ENCODE data around the gene BSN. TPM values are rescaled to one million over a fixed set of nuclear protein-coding genes. Genes with fewer than 3 reads are reported as not detected.

BSN gene
- total and polyA plus RNA-seq, 8 donors = 0.56 to 1.6 (median 0.97) TPM

DNA sequence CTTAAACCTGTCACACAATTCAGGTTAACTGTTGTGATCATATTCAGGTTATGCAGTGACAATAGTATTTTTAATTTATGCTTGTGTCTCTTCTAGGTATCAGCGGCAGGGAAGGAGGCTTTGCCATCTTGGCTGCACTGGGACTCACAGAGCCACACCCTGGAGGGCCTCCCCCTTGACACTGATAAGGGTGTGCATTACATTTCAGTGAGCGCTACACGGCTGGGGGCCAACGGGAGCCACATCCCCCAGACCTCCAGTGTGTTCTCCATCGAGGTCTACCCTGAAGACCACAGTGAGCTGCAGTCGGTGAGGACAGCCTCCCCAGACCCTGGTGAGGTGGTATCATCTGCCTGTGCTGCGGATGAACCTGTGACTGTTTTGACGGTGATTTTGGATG is 23.6 kb upstream of the BSN start:
- WGBS, 2 donors = 80 to 88% methylated on average over 8 of the region's 8 CpGs
- Histone ChIP-seq H3K27me3 (no peaks in the 10 kb centered on the region), H3K4me1 (peaks cover 8 to 17% (median 11%) of the 10 kb centered on the region in 3 donors), H3K27ac (no peak overlapping the region), H3K4me3 (no peak overlapping the region), H3K9me3 (no peaks in the 10 kb centered on the region), H3K36me3 (peaks cover 0 to 20% (median 10%) of the 10 kb centered on the region in 3 donors)
- TF ChIP-seq, protein P1, sequence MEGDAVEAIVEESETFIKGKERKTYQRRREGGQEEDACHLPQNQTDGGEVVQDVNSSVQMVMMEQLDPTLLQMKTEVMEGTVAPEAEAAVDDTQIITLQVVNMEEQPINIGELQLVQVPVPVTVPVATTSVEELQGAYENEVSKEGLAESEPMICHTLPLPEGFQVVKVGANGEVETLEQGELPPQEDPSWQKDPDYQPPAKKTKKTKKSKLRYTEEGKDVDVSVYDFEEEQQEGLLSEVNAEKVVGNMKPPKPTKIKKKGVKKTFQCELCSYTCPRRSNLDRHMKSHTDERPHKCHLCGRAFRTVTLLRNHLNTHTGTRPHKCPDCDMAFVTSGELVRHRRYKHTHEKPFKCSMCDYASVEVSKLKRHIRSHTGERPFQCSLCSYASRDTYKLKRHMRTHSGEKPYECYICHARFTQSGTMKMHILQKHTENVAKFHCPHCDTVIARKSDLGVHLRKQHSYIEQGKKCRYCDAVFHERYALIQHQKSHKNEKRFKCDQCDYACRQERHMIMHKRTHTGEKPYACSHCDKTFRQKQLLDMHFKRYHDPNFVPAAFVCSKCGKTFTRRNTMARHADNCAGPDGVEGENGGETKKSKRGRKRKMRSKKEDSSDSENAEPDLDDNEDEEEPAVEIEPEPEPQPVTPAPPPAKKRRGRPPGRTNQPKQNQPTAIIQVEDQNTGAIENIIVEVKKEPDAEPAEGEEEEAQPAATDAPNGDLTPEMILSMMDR (IDR thresholded peaks at IDR 0.05) = no peak
- no peak for ATAC-seq
- no peak for DNase-seq
- intact Hi-C loops (cut with DNase I) = no loop called here
- FAIRE-seq = no peak

DNA sequence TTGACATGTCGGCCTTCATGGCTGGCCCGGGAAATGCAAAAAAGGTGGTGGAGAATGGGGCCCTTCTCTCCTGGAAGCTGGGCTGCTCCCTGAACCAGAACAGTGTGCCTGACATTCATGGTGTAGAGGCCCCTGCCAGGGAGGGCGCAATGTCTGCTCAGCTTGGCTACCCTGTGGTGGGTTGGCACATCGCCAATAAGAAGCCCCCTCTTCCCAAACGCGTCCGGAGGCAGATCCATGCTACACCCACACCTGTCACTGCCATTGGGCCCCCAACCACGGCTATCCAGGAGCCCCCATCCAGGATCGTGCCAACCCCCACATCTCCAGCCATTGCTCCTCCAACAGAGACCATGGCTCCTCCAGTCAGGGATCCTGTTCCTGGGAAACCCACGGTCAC is 23.1 kb upstream of the BSN start:
- FAIRE-seq = no peak
- Histone ChIP-seq H3K9me3 (no peaks in the 10 kb centered on the region), H3K27ac (no peak overlapping the region), H3K4me3 (no peak overlapping the region), H3K4me1 (peaks cover 8 to 17% (median 17%) of the 10 kb centered on the region in 3 donors), H3K27me3 (no peaks in the 10 kb centered on the region), H3K36me3 (peaks cover 0 to 20% (median 10%) of the 10 kb centered on the region in 3 donors)
- DNase-seq = peak in 1 of 6 donors; percentile 64
- TF ChIP-seq, protein P1 (IDR thresholded peaks at IDR 0.05) = no peak
- 73 to 82% methylated on average over 10 of the region's 10 CpGs for WGBS, 2 donors
- no peak for ATAC-seq
- intact Hi-C loops (cut with DNase I) = no loop called here

DNA sequence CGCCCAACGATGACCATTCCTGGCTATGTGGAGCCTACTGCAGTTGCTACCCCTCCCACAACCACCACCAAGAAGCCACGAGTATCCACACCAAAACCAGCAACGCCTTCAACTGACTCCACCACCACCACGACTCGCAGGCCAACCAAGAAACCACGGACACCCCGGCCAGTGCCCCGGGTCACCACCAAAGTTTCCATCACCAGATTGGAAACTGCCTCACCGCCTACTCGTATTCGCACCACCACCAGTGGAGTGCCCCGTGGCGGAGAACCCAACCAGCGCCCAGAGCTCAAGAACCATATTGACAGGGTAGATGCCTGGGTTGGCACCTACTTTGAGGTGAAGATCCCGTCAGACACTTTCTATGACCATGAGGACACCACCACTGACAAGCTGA is 22.6 kb upstream of the BSN start:
- peaks cover 0 to 20% (median 10%) of the 10 kb centered on the region in 3 donors for H3K36me3 ChIP-seq
- peaks cover 8 to 17% (median 17%) of the 10 kb centered on the region in 3 donors for H3K4me1 ChIP-seq
- WGBS, 2 donors = 94 to 96% methylated on average over 16 of the region's 16 CpGs
- H3K9me3 ChIP-seq = no peaks in the 10 kb centered on the region
- FAIRE-seq = no peak
- no peak for DNase-seq
- ATAC-seq = no peak
- no peaks in the 10 kb centered on the region for H3K27me3 ChIP-seq
- intact Hi-C loops (cut with DNase I) = no loop called here
- H3K4me3 ChIP-seq = no peak overlapping the region
- no peak overlapping the region for H3K27ac ChIP-seq
- TF ChIP-seq, protein P1 (IDR thresholded peaks at IDR 0.05) = no peak

DNA sequence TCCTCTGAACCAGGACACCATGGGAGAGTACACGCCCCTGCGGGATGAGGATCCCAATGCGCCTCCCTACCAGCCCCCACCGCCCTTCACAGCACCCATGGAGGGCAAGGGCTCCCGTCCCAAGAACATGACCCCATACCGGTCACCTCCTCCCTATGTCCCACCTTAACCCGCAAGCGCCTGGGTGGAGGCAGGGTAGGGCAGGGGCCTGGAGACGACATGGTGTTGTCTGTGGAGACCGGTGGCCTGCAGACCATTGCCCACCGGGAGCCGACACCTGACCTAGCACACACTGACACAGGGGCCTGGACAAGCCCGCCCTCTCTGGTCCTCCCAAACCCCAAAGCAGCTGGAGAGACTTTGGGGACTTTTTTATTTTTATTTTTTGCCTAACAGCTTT is 21.2 kb upstream of the BSN start:
- no peak for ATAC-seq
- H3K36me3 ChIP-seq = peaks cover 0 to 20% (median 10%) of the 10 kb centered on the region in 3 donors
- H3K4me1 ChIP-seq = peaks cover 8 to 17% (median 17%) of the 10 kb centered on the region in 3 donors
- FAIRE-seq = no peak
- H3K4me3 ChIP-seq = no peak overlapping the region
- intact Hi-C loops (cut with DNase I) = no loop called here
- 90 to 95% methylated on average over 13 of the region's 13 CpGs for WGBS, 2 donors
- H3K27me3 ChIP-seq = no peaks in the 10 kb centered on the region
- DNase-seq = peak in 1 of 6 donors; percentile 66
- no peaks in the 10 kb centered on the region for H3K9me3 ChIP-seq
- no peak overlapping the region for H3K27ac ChIP-seq
- TF ChIP-seq, protein P1 (IDR thresholded peaks at IDR 0.05) = no peak

DNA sequence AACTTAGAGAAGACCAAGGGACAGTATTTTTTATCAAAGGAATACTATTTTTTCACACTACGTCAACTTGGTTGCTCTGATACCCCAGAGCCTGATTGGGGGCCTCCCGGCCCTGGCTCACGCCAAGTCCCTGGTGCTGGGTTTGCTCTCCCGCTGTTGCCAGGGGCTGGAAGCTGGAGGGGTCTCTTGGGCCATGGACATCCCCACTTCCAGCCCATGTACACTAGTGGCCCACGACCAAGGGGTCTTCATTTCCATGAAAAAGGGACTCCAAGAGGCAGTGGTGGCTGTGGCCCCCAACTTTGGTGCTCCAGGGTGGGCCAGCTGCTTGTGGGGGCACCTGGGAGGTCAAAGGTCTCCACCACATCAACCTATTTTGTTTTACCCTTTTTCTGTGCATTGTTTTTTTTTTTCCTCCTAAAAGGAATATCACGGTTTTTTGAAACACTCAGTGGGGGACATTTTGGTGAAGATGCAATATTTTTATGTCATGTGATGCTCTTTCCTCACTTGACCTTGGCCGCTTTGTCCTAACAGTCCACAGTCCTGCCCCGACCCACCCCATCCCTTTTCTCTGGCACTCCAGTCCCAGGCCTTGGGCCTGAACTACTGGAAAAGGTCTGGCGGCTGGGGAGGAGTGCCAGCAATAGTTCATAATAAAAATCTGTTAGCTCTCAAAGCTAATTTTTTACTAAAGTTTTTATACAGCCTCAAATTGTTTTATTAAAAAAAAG is 20.3 kb upstream of the BSN start:
- WGBS, 2 donors = 79% methylated on average over 9 of the region's 9 CpGs
- Histone ChIP-seq H3K36me3 (peaks cover 0 to 20% (median 10%) of the 10 kb centered on the region in 3 donors), H3K4me3 (no peak overlapping the region), H3K4me1 (peaks cover 8 to 17% (median 17%) of the 10 kb centered on the region in 3 donors), H3K9me3 (no peaks in the 10 kb centered on the region), H3K27ac (peak overlapping the region in 2 of 4 donors; percentile 29 to 68), H3K27me3 (no peaks in the 10 kb centered on the region)
- intact Hi-C loops (cut with DNase I) = no loop called here
- DNase-seq (peak in 1 of 6 donors; percentile 23), FAIRE-seq (no peak), ATAC-seq (no peak)
- TF ChIP-seq, protein P1 (IDR thresholded peaks at IDR 0.05) = no peak
